Islet precursor cell (in vitro differentiated cells): Measurements from ENCODE around the gene TRAF2.

Source experiments
- DNase-seq: peaks from one replicate; pipeline ENCODE4 v3.0.0-alpha.2; 2018

TRAF2 gene

DNA sequence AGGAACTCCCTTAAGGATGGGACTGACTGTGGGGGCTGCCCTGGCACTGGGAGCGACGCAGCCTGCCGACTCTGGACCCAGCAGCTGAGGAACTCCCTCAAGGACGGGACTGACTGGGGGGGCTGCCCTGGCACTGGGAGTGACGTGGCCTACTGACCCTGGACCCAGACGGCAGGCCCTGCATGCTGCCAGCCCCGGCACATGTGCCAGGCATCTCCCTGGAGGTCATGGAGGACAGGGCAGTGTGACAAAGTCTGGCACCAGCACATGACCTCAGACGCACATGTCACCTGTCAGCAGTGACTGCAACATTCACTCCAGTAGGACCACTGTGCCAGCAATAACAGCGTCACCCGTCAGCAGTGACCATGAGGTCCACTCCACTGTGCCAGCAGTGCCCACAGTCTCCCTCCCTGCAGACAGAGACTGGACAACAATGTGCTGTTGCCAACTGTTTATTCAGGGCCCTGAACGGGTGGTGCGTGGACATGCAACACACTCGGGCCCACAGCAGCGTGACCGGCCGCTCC is 53.7 kb downstream of the TRAF2 start:
- DNase-seq, result no peak

GRCh38 chr9:136940526-136941230 is 54.4 kb downstream of the TRAF2 start:
- no peak for DNase-seq

- DNase-seq, result no peak
These were observed 55.2 kb downstream of the TRAF2 start for GRCh38 chr9:136941231-136942111.

GRCh38 chr9:136942112-136942880 is 56.0 kb downstream of the TRAF2 start:
- peak; percentile 47 for DNase-seq

GRCh38 chr9:136942881-136943230 is 56.5 kb downstream of the TRAF2 start:
- no peak for DNase-seq

DNA sequence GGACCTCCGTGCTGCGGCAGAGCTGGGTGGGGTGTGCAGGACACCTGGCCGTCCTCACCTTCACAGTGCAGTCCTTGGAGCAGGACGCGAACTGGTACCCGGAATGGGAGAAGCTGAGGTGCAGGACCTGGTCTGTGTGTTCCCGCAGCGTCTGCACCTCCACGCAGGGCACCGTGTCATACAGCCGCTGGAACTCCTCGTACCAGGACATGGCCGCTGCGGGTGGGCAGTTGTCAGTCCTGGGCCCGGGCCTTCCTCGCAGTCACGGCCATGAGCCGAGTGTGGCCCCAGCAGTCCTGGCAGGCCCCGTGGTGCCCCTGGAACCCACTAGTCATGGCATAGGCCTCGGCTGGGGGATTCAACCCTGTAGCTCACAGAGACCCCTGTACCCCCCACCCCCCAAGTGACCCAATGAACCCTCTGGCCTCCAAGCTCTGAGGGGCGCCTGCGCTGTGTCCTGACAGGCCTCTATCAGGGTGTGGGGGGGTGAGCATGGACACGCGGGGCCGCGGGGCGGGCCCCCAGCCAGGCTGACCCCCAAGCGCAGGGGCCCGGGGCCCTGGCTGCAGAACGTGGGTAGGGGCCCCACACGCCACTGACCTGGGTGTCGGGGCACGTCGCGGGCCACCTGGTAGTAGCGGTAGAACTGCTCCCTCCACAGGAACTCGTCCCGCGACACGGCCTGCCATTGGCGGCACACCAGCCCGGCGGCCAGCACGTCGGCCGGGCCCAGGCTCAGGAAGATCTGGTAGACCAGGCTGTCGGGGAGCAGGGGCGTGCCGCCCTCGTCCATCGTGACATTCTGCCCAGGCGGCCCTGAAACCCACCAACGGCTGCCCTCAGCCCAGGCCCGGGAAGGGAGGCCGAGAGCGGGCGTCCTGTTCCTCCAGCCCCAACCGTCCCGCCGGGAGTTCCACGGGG is 57.2 kb downstream of the TRAF2 start:
- DNase-seq, result peak; percentile 53

GRCh38 chr9:136944212-136944518 is 57.8 kb downstream of the TRAF2 start:
- DNase-seq, result no peak

GRCh38 chr9:136944519-136945332 is 58.4 kb downstream of the TRAF2 start, which contains the start of the genes C8G and FBXW5:
TSS of gene C8G (plus strand) at chr9:136945243. CDS start at chr9:136945321, 78 bp downstream.
TSS of gene FBXW5 (minus strand) at chr9:136944738. CDS start at chr9:136944083, 655 bp downstream.
- peak; percentile 96 for DNase-seq

GRCh38 chr9:136945333-136946227 is 59.3 kb downstream of the TRAF2 start:
- no peak for DNase-seq

- no peak for DNase-seq
These were observed 60.1 kb downstream of the TRAF2 start for GRCh38 chr9:136946228-136947027.

DNA sequence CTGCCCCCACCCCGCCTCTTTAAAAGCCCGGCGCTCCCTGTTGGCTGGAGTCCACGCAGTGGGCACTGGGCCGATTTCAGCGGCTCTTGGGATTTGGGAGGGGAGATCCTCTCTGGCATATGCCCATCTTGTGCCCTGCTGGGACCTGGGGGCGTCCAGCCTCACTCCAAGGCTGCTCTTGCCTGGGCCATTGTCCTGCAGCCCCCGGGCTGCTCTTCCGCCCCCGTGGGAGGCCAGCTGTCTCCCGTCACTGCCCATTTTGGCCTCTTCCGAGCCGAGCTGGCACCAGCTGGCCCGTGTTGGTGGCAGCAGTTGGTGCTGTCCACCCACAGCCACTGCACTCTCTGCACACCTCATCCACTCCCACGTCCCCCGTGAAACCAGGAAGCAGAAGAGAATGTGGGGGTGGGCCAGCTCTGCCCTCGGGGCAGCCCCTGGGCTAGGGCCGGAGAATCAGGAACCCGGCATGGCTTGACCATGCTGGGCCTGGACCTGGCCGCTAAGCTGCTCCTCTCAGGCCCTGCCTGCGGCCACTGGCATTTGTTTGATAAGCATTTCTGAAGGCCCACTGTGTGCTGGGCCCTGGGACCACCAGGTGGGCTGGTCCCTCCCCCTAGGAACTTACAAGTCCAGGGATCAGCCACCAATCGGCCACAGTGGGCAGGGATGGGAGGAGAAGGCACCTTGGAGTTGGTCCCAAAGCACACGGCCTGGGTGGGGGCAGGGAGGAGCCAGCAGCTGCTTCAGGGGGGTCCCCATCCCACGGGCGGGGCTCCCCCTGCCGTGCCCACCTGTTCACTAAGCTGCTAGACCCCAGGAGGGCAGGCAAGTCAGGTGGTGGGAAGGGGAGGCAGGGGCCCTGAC is 60.9 kb downstream of the TRAF2 start:
- no peak for DNase-seq

DNA sequence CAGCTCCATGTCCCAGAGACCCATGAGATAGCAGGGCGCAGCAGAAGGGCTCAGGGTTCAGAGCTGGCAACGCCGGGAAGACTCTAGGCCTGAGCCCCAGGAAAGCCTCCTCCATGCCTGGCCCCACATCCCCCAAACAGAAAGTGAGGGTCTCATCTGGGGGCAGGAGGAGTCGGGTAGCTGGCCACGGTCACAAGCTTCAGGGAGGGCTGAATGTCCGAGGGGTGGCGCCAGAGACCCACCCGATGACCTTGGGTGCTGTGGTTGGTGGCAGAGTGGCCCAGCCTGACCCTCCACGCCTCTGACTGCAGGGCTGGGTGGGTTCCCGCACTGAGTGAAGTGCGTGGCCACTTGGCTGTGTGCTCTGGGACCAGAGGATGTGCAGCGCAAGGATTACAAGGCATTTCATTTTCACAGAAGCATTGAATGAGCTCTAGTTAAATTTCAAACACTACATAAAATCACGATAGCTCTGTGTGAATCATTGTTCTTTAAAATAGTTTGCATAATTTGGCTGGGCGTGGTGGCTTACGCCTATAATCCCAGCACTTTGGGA is 61.7 kb downstream of the TRAF2 start:
- DNase-seq, result peak; percentile 81

DNA sequence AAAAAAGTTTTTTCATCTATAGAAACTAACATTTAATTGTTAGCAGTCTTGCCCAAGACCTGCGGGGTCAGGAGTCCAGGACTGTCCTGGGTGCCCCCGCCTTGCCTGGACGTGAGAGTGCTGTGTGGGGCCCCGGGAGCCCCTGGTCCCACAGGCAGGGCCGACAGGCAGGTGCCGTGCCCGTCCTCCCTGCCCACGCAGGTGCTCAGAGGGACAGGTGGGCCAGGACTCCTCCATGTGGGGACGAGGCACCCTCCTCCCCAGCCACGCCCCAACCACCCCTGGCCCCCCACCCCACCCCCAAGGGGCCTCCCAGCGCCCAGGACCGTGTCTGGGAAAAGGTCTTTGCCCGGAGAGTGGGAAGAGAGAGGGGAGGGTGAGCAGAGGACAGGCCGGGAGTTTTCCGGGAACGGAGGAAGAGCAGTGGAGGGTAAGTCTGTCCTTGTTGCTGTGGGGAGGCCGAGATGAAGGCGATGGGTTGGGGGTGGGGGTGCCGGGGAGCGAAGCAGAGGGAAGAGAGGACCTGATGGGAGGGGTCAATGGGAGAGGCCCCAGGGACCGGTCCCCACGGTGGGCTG is 63.0 kb downstream of the TRAF2 start:
- no peak for DNase-seq

- DNase-seq, result peak; percentile 96
These were observed 63.7 kb downstream of the TRAF2 start for GRCh38 chr9:136949817-136950655.

- no peak for DNase-seq
These were observed 64.5 kb downstream of the TRAF2 start for GRCh38 chr9:136950656-136951276.
